Erythroblast (primary cell): ENCODE results near the gene ETV3.

ENCODE experiments used
- GATA1 ChIP-seq: IDR thresholded peaks from 2 replicates; pipeline ENCODE4 v1.6.1; 2011; ENCODE audit warnings: low read depth, mild to moderate bottlenecking, control low read depth, low read length, moderate library complexity
- POLR2A ChIP-seq: IDR thresholded peaks from 2 replicates; pipeline ENCODE4 v1.6.1; 2011; ENCODE audit warnings: mild to moderate bottlenecking, low read length

GRCh38 chr1:157115429-157115838, 22.8 kb downstream of the ETV3 start:
- TF ChIP-seq POLR2A (no peak), GATA1 (no peak)
